Astrocyte of the spinal cord (primary cell): ENCODE data around the gene HTR4.

Experiments used
- DNase-seq: peaks from one replicate; pipeline ENCODE4 v3.0.0; 2011; ENCODE audit warnings: low read depth, low spot score
- H3K4me3 ChIP-seq: 2 replicates; pipeline ENCODE4 v1.5.1; 2011; ENCODE audit warnings: low read depth, mild to moderate bottlenecking, low read length, moderate library complexity
- CTCF ChIP-seq: IDR thresholded peaks from 2 replicates; pipeline ENCODE4 v1.5.1; 2012; ENCODE audit warnings: low read depth, mild to moderate bottlenecking, low read length, inconsistent platforms
- in situ Hi-C: cut with HindIII; loops from 2 replicates; pipeline ENCODE4 v1.10.0; 2017; ENCODE audit warnings: low sequenced_read_pairs

The HTR4 gene

GRCh38 chr5:148514344-148514743, 140.0 kb downstream of the HTR4 start:
- no peak overlapping the region for H3K4me3 ChIP-seq
- no peak for DNase-seq
- in situ Hi-C loops, result no loop called here
- no peak for TF ChIP-seq CTCF

GRCh38 chr5:148512498-148512897, 141.8 kb downstream of the HTR4 start:
- no peak for DNase-seq
- in situ Hi-C loops, result no loop called here
- no peak overlapping the region for H3K4me3 ChIP-seq
- TF ChIP-seq CTCF, result no peak

- H3K4me3 ChIP-seq, result no peak overlapping the region
- TF ChIP-seq CTCF, result no peak
- in situ Hi-C loops, result no loop called here
- no peak for DNase-seq
These were observed 142.4 kb downstream of the HTR4 start for GRCh38 chr5:148511810-148512347.

GRCh38 chr5:148509893-148510292, 144.4 kb downstream of the HTR4 start:
- no peak overlapping the region for H3K4me3 ChIP-seq
- in situ Hi-C loops, result no loop called here
- TF ChIP-seq CTCF, result no peak
- no peak for DNase-seq

- no peak for DNase-seq
- TF ChIP-seq CTCF, result no peak
- in situ Hi-C loops, result no loop called here
- no peak overlapping the region for H3K4me3 ChIP-seq
These were observed 146.7 kb downstream of the HTR4 start for GRCh38 chr5:148507648-148508047.

- no peak for DNase-seq
- no peak overlapping the region for H3K4me3 ChIP-seq
- in situ Hi-C loops, result no loop called here
- TF ChIP-seq CTCF, result no peak
These were observed 154.9 kb downstream of the HTR4 start for GRCh38 chr5:148499452-148499851.

GRCh38 chr5:148497757-148498156, 156.6 kb downstream of the HTR4 start:
- H3K4me3 ChIP-seq, result no peak overlapping the region
- TF ChIP-seq CTCF, result no peak
- no peak for DNase-seq
- in situ Hi-C loops, result no loop called here
